ENCODE data around the gene TRERF1. TPM values are rescaled to one million over a fixed set of nuclear protein-coding genes. Genes with fewer than 3 reads are reported as not detected.

TRERF1 gene
- total RNA-seq, 6 donors from 2014 or later: 2.0 to 7.3 (median 5.4) TPM

DNA sequence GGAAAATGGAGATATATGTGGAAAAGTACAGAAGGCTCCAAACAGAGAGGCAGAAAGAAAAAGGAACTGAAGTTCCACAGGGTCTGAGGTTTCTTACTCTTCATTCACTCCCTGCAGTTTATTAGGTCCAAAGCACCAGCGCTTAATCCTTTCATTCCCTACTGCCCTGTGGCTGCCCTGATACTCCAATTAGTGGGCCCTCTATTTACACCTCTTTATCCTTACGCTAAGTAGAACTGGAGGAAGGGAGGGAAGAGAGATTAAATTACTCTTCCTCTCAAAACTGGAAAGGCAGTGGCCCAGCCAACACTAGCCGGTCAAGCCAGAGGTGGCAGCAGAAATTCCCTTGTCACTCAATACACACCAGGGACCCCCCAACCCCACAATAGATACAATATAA lies 20.4 kb downstream of the TRERF1 start:
- peaks cover 0 to 9% (median 0%) of the 10 kb centered on the region in 4 donors for H3K9me3 ChIP-seq
- ATAC-seq (ENCODE audit: low FRiP score in 2 of 2): no peak
- H3K4me1 ChIP-seq: peaks cover 15 to 20% (median 19%) of the 10 kb centered on the region in 4 donors
- no peaks in the 10 kb centered on the region for H3K36me3 ChIP-seq
- WGBS, 2 donors: 80 to 92% methylated on average over 3 of the region's 3 CpGs
- no peak overlapping the region for H3K27ac ChIP-seq
- H3K27me3 ChIP-seq: no peaks in the 10 kb centered on the region
- no peak overlapping the region for H3K4me3 ChIP-seq
- no peak for DNase-seq
- TF ChIP-seq POLR2A (IDR thresholded peaks at IDR 0.05): no peak
- TF ChIP-seq EP300 (IDR thresholded peaks at IDR 0.05): no peak
- TF ChIP-seq POLR2AphosphoS5 (IDR thresholded peaks at IDR 0.05): no peak
- TF ChIP-seq CTCF (IDR thresholded peaks at IDR 0.05): no peak

DNA sequence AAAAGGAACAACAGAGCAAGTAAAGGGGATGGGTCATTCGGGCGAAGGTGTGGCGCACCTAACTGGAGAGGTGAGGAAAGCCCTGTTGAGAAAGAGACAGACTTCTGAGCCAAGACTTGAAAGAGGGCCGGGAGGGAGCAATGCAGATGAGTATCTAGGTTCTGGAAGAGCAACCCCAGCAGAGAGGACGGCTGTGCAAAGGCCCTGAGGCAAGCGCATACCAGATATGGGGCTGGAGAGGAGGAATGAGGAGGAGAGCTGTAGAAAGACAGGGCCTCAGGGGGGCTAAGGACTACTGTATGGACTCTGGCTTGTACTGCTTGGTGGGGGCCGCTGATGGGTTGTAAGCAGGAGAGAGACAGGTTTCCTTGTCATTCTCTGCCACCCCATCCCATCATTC lies 21.9 kb downstream of the TRERF1 start:
- TF ChIP-seq POLR2AphosphoS5 (IDR thresholded peaks at IDR 0.05): no peak
- TF ChIP-seq POLR2A (IDR thresholded peaks at IDR 0.05): no peak
- TF ChIP-seq CTCF (IDR thresholded peaks at IDR 0.05): no peak
- no peak for TF ChIP-seq EP300 (IDR thresholded peaks at IDR 0.05)
- Histone ChIP-seq H3K9me3 (peaks cover 0 to 9% (median 0%) of the 10 kb centered on the region in 4 donors), H3K27me3 (no peaks in the 10 kb centered on the region), H3K4me1 (peaks cover 15 to 20% (median 19%) of the 10 kb centered on the region in 4 donors), H3K36me3 (no peaks in the 10 kb centered on the region), H3K27ac (peak overlapping the region in 1 of 4 donors; percentile 72), H3K4me3 (no peak overlapping the region)
- ATAC-seq (ENCODE audit: low FRiP score in 2 of 2) (no peak), DNase-seq (no peak)
- WGBS, 2 donors: 92 to 93% methylated on average over 7 of the region's 7 CpGs

GRCh38 chr6:42429042-42429585 lies 22.6 kb downstream of the TRERF1 start:
- TF ChIP-seq EP300 (IDR thresholded peaks at IDR 0.05) (no peak), POLR2A (IDR thresholded peaks at IDR 0.05) (no peak), POLR2AphosphoS5 (IDR thresholded peaks at IDR 0.05) (no peak), CTCF (IDR thresholded peaks at IDR 0.05) (no peak)
- DNase-seq (no peak), ATAC-seq (ENCODE audit: low FRiP score in 2 of 2) (peak in 1 of 2 donors; percentile 26)
- peaks cover 0 to 7% (median 0%) of the 10 kb centered on the region in 4 donors for H3K9me3 ChIP-seq
- H3K4me1 ChIP-seq: peaks cover 15 to 20% (median 19%) of the 10 kb centered on the region in 4 donors
- no peak overlapping the region for H3K4me3 ChIP-seq
- peak overlapping the region; percentile 10 to 72 (median 51) for H3K27ac ChIP-seq
- no peaks in the 10 kb centered on the region for H3K27me3 ChIP-seq
- no peaks in the 10 kb centered on the region for H3K36me3 ChIP-seq
- 31 to 51% methylated on average over 8 of the region's 8 CpGs for WGBS, 2 donors

DNA sequence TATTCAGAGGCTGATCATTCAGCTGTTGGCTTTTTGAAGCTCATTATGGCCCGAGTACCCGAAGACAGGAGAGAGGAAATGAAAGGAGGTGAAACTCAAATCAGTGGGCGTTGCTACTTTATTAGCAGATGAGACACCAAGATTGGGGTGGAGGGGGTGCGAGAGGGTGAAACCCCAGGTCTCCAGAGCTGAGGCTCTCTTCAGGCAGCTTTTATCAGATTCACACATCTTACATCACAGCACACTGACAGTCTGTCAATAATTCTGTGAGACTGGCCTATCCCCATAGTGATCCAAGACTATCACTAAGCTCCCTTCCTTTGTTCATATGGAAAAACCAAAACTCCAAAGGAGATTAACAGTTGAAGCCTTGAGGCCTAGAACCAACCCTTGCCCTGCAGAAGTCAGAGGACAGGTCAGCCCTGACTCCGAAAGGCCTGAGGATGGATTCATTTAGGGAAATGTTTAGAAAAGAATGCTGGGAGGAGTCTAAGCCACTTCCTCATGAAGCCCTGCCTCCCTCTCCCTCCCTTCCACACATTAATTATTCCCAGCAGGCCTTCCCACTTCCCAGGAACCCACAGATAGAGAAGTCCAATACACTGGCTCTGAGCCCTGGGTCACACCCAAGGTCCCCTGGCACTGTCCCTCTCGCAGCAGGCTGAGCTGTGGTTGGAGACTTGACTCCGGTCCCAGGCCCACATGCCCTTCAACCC lies 23.2 kb downstream of the TRERF1 start:
- peak overlapping the region; percentile 10 to 72 (median 51) for H3K27ac ChIP-seq
- peaks cover 15 to 20% (median 19%) of the 10 kb centered on the region in 4 donors for H3K4me1 ChIP-seq
- no peak overlapping the region for H3K4me3 ChIP-seq
- H3K27me3 ChIP-seq: no peaks in the 10 kb centered on the region
- ATAC-seq (ENCODE audit: low FRiP score in 2 of 2): peak; percentile 63 to 78
- H3K36me3 ChIP-seq: no peaks in the 10 kb centered on the region
- DNase-seq: peak in 1 of 2 donors; percentile 31
- peaks cover 0 to under 1% (median 0%) of the 10 kb centered on the region in 4 donors for H3K9me3 ChIP-seq
- WGBS, 2 donors: 45 to 53% methylated on average over 7 of the region's 7 CpGs
- TF ChIP-seq CTCF (IDR thresholded peaks at IDR 0.05): no peak
- no peak for TF ChIP-seq POLR2A (IDR thresholded peaks at IDR 0.05)
- TF ChIP-seq POLR2AphosphoS5 (IDR thresholded peaks at IDR 0.05): peak in 1 of 2 donors; percentile 8
- no peak for TF ChIP-seq EP300 (IDR thresholded peaks at IDR 0.05)

Data from upper lobe of left lung (tissue), 6 donors.